Cerebellar cortex (tissue), 1 donor: ENCODE measurements around the gene IFNA14.
A peak's percentile ranks its signal among the peaks of the same experiment; 100 is the strongest.
"Not testable (repeated sequence)": the region's sequence is repeated elsewhere in the genome, so short reads cannot be mapped to it uniquely, and the experiment has no call there.

Experiments used
- DNase-seq: peaks from one replicate; pipeline ENCODE4 v3.0.0-alpha.2; 2015; ENCODE audit warnings: low spot score

IFNA14 gene

GRCh38 chr9:21213411-21214326, 26.1 kb downstream of the IFNA14 start:
- peak; percentile 1 for DNase-seq

DNA sequence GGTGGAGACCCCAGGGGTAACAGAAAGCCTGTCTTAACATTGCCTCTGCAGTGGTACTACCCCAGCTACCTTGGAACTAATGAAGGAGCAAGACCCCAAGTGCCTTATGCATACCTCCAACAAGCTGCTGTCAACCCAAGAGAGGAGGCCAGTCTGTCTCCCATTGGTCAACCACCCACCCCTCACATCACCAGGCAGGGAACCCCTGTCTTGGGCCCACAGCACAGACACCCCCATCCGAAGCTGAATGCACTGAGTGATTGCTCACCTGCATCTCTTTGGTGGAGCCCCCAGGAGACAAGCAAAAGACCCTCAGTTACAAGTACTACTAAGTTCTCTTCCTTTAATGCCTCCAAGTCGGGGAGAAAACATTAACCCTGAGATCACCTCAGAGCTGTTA, 27.6 kb downstream of the IFNA14 start:
- not testable (repeated sequence) for DNase-seq

- DNase-seq: not testable (repeated sequence)
Observed at GRCh38 chr9:21210782-21211181, 29.0 kb downstream of the IFNA14 start.

- no peak for DNase-seq
Observed at GRCh38 chr9:21210311-21210710, 29.5 kb downstream of the IFNA14 start.

- not testable (repeated sequence) for DNase-seq
Observed at GRCh38 chr9:21207043-21207442, 32.8 kb downstream of the IFNA14 start, which contains the start of gene IFNA10. Gene IFNA10, minus strand, starts transcription at chr9:21207143. Its CDS starts 46 bp downstream, at chr9:21207097.

DNA sequence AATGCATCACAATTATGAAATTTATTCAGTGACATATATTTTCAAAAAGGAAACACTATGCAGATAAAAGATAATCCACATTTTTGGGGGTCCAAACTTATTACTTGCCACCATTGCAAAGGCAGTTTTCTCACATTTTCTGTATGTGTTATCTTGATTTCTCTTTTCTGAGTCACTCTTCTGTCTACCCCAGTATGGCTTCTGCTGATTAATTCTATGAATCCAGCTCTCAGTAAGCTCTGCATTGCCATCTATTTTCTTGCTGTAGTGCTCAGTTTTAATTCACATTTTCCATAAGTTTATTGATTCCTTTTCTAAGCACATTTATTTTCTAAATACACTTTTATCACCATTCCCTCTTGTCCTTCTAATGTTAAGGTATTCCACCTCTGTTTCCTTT, 34.6 kb downstream of the IFNA14 start:
- no peak for DNase-seq

DNA sequence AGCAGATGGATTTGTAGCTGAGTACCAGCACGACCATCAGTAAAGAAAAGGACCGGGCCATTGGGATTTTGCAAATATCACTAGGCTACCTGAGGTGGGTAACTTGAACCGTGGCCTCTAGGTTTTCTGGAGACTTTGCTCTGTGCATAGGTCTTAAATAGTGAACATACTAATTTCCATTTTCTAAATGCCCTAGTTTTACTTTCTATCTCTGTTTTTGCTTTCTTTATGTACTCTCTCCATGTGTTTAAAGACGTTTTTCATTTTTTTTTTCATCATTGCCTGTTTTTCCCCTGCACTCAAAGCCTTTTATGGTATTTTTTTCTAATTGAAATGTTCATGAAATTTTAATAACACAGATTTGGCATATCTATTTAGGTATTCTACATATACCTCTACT, 37.7 kb downstream of the IFNA14 start, which contains the start of gene IFNA7:
TSS of gene IFNA7 (minus strand) at position 101 of the 400 bp plus-strand sequence. CDS start at position 61, 40 bp downstream.
- not testable (repeated sequence) for DNase-seq

DNA sequence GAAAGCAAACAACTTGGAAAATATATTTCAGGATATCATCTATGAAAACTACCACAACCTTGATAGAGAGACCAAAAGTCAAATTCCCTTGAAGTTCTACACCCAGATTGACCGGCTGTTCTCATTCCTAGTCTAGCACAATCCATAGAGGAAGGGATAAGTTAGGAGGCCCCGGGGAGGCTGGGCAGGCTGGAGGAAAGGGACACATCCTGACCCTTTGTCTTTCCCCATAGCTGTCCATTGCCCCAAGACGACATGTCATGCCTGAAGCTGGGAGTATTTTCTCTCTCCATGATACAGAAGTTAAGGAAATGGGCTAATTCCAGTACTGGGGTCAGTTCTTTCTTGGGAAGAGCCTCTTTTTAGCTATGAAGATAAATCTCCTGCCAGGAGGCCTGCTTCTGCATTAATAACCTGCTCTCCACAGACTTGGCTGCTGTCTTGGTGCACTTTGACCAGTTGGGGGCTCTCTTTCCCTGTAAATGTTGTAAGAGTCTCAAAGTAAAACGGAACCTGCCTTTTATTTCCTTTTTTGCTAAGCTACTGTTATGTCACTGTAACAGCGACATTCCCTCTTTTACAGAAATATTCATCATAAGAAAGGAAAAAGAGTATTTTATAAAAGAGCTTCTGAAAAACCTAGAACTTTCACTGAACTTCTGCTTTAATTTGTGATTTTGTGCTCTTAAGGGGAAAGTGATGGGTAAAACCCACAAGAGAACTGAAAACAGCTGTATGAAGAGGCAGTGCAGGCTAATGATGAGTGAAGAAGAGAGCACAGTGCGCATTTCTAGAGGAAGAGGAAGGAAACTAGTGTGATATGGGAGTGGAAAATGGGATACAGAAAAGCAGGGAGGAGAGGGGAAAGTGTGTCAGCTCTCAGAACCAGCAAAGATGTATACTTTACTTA, 44.7 kb downstream of the IFNA14 start:
- peak; percentile 19 for DNase-seq
